Neural progenitor cell (in vitro differentiated cells): ENCODE data around the gene POFUT2. TPM values are rescaled to one million over a fixed set of nuclear protein-coding genes. Genes with fewer than 3 reads are reported as not detected.

Source experiments
- DNase-seq: peaks from one replicate; pipeline ENCODE4 v3.0.0-alpha.2; 2016; ENCODE audit warnings: low spot score
- H2AFZ ChIP-seq: fragments of 200-600 bp; sonication (generic); replicated peaks from 2 replicates; pipeline ENCODE4 v1.6.1; 2016; ENCODE audit warnings: antibody characterized with exemption
- H3F3A ChIP-seq: fragments of 200-600 bp; sonication (generic); 2 replicates; pipeline ENCODE4 v1.6.1; 2016; ENCODE audit warnings: antibody characterized with exemption, low read depth
- H3K27ac ChIP-seq: fragments of 200-600 bp; sonication (generic); 2 replicates; pipeline ENCODE4 v1.5.1; 2016; ENCODE audit warnings: mild to moderate bottlenecking
- H3K27me3 ChIP-seq: fragments of 200-600 bp; sonication (generic); 2 replicates; pipeline ENCODE4 v1.6.1; 2016; ENCODE audit warnings: mild to moderate bottlenecking, moderate library complexity
- H3K36me3 ChIP-seq: fragments of 200-600 bp; sonication (generic); 2 replicates; pipeline ENCODE4 v1.5.1; 2016
- H3K4me1 ChIP-seq: fragments of 200-600 bp; sonication (generic); 2 replicates; pipeline ENCODE4 v1.6.1; 2016; ENCODE audit warnings: mixed run types
- H3K4me2 ChIP-seq: fragments of 200-600 bp; sonication (generic); 2 replicates; pipeline ENCODE4 v1.6.1; 2016
- H3K4me3 ChIP-seq: fragments of 200-600 bp; sonication (generic); 2 replicates; pipeline ENCODE4 v1.5.1; 2016
- H3K79me2 ChIP-seq: fragments of 200-600 bp; sonication (generic); 2 replicates; pipeline ENCODE4 v1.6.1; 2016; ENCODE audit warnings: low read depth
- H3K9ac ChIP-seq: fragments of 200-600 bp; sonication (generic); 2 replicates; pipeline ENCODE4 v1.6.1; 2016
- H3K9me3 ChIP-seq: fragments of 200-600 bp; sonication (generic); 2 replicates; pipeline ENCODE4 v1.5.1; 2016; ENCODE audit warnings: low read depth
- H4K20me1 ChIP-seq: fragments of 200-600 bp; sonication (generic); 2 replicates; pipeline ENCODE4 v1.6.1; 2016; ENCODE audit warnings: low read depth
- H3K27ac Mint-ChIP-seq: 3 replicates; pipeline ENCODE4 v1.8.0; 2021; ENCODE audit warnings: mixed read lengths
- H3K27me3 Mint-ChIP-seq: 2 replicates; pipeline ENCODE4 v1.8.0; 2022; ENCODE audit warnings: low read depth, mild to moderate bottlenecking, inconsistent platforms, moderate library complexity, mixed read lengths; ENCODE audit not compliant: insufficient read depth
- H3K36me3 Mint-ChIP-seq: 3 replicates; pipeline ENCODE4 v1.8.0; 2021; ENCODE audit warnings: mixed read lengths
- H3K4me1 Mint-ChIP-seq: 3 replicates; pipeline ENCODE4 v1.8.0; 2021; ENCODE audit warnings: mixed read lengths
- H3K4me3 Mint-ChIP-seq: 3 replicates; pipeline ENCODE4 v1.8.0; 2021; ENCODE audit warnings: mild to moderate bottlenecking, moderate library complexity, mixed read lengths
- H3K9me3 Mint-ChIP-seq: 3 replicates; pipeline ENCODE4 v1.8.0; 2020; ENCODE audit warnings: mixed read lengths
- CTCF ChIP-seq: fragments of 200-600 bp; sonication (generic); IDR thresholded peaks from 2 replicates; pipeline ENCODE4 v1.5.1; 2017; ENCODE audit warnings: antibody characterized with exemption, mild to moderate bottlenecking
- EZH2 ChIP-seq: fragments of 200-600 bp; sonication (generic); IDR thresholded peaks from 2 replicates; pipeline ENCODE4 v1.6.1; 2017; ENCODE audit warnings: antibody characterized with exemption, mild to moderate bottlenecking, moderate library complexity
- EZH2phosphoT487 ChIP-seq: fragments of 200-600 bp; sonication (generic); IDR thresholded peaks from 2 replicates; pipeline ENCODE4 v1.6.1; 2017; ENCODE audit warnings: antibody characterized with exemption
- total RNA-seq: library from RNA; depleted of rRNA; stranded (reverse); fragments of >200 nt; gene quantifications from 2 replicates; pipeline ENCODE4 v1.2.3, GENCODE V29; 2015; ENCODE audit warnings: low replicate concordance

The POFUT2 gene
- total RNA-seq, 1 donor from 2014 or later: 28.5 TPM

- Histone ChIP-seq H3F3A (peaks cover 3% of the 10 kb centered on the region), H2AFZ (no peak overlapping the region), H3K4me2 (no peak overlapping the region), H3K36me3 (no peaks in the 10 kb centered on the region), H3K27ac (no peak overlapping the region), H3K4me1 (peaks cover 28% of the 10 kb centered on the region), H3K9me3 (no peaks in the 10 kb centered on the region), H4K20me1 (no peaks in the 10 kb centered on the region), H3K79me2 (no peaks in the 10 kb centered on the region), H3K9ac (no peak overlapping the region), H3K4me3 (no peak overlapping the region), H3K27me3 (no peaks in the 10 kb centered on the region)
- peaks cover 44% of the 10 kb centered on the region for H3K4me1 Mint-ChIP-seq
- H3K9me3 Mint-ChIP-seq: no peaks in the 10 kb centered on the region
- peaks cover 10% of the 10 kb centered on the region for H3K27me3 Mint-ChIP-seq
- no peak overlapping the region for H3K27ac Mint-ChIP-seq
- no peak for DNase-seq
- no peak overlapping the region for H3K4me3 Mint-ChIP-seq
- H3K36me3 Mint-ChIP-seq: no peaks in the 10 kb centered on the region
- TF ChIP-seq EZH2phosphoT487 (no peak), CTCF (no peak), EZH2 (no peak)
Measured at GRCh38 chr21:45330851-45331261, 43.2 kb upstream of the POFUT2 start.

- peak overlapping the region; percentile 66 for H3K4me3 Mint-ChIP-seq
- H3K27me3 Mint-ChIP-seq: peaks cover 10% of the 10 kb centered on the region
- no peaks in the 10 kb centered on the region for H3K36me3 Mint-ChIP-seq
- peak overlapping the region; percentile 66 for H3K27ac Mint-ChIP-seq
- DNase-seq: no peak
- no peak overlapping the region for H3K27ac ChIP-seq
- no peak overlapping the region for H3K4me3 ChIP-seq
- H3F3A ChIP-seq: peaks cover 3% of the 10 kb centered on the region
- H3K27me3 ChIP-seq: no peaks in the 10 kb centered on the region
- no peaks in the 10 kb centered on the region for H4K20me1 ChIP-seq
- H3K4me2 ChIP-seq: no peak overlapping the region
- H3K36me3 ChIP-seq: no peaks in the 10 kb centered on the region
- no peaks in the 10 kb centered on the region for H3K9me3 Mint-ChIP-seq
- no peak for TF ChIP-seq EZH2
- no peak overlapping the region for H2AFZ ChIP-seq
- no peaks in the 10 kb centered on the region for H3K79me2 ChIP-seq
- peaks cover 28% of the 10 kb centered on the region for H3K4me1 ChIP-seq
- H3K9me3 ChIP-seq: no peaks in the 10 kb centered on the region
- H3K9ac ChIP-seq: no peak overlapping the region
- peaks cover 44% of the 10 kb centered on the region for H3K4me1 Mint-ChIP-seq
Measured at GRCh38 chr21:45330075-45330781, 42.5 kb upstream of the POFUT2 start.

- H3K27ac Mint-ChIP-seq: peak overlapping the region; percentile 66
- H3K4me3 ChIP-seq: no peak overlapping the region
- no peak overlapping the region for H3K9ac ChIP-seq
- peaks cover 41% of the 10 kb centered on the region for H3K4me1 Mint-ChIP-seq
- no peak for TF ChIP-seq CTCF
- no peak for TF ChIP-seq EZH2
- no peak for TF ChIP-seq EZH2phosphoT487
- no peaks in the 10 kb centered on the region for H3K9me3 ChIP-seq
- H3K27me3 Mint-ChIP-seq: peaks cover 10% of the 10 kb centered on the region
- no peak overlapping the region for H3K4me2 ChIP-seq
- H3K9me3 Mint-ChIP-seq: no peaks in the 10 kb centered on the region
- H2AFZ ChIP-seq: no peak overlapping the region
- no peak for DNase-seq
- H3K27ac ChIP-seq: no peak overlapping the region
- no peaks in the 10 kb centered on the region for H3K79me2 ChIP-seq
- H3K4me1 ChIP-seq: peaks cover 26% of the 10 kb centered on the region
- peak overlapping the region; percentile 66 for H3K4me3 Mint-ChIP-seq
- H3K36me3 Mint-ChIP-seq: no peaks in the 10 kb centered on the region
- H3F3A ChIP-seq: peaks cover 3% of the 10 kb centered on the region
- H4K20me1 ChIP-seq: no peaks in the 10 kb centered on the region
- H3K27me3 ChIP-seq: no peaks in the 10 kb centered on the region
- no peaks in the 10 kb centered on the region for H3K36me3 ChIP-seq
Measured at GRCh38 chr21:45329261-45330074, 41.8 kb upstream of the POFUT2 start.
